DND-41 (cell line): ENCODE results near the gene SLC5A9.

Experiments
- ATAC-seq: fragments of 200-7000 bp; cut with Tn5 transposase; 3 replicates; pipeline ENCODE4 v1.9.1; 2021; ENCODE audit warnings: low read depth; ENCODE audit not compliant: insufficient read depth
- DNase-seq: peaks from one replicate; pipeline ENCODE4 v3.0.0-alpha.2; 2020
- H2AFZ ChIP-seq: 2 replicates; pipeline ENCODE4 v1.6.0; 2012; ENCODE audit warnings: low read depth, low read length
- H3K27ac ChIP-seq: 2 replicates; pipeline ENCODE4 v1.5.1; 2012; ENCODE audit warnings: low read length, inconsistent platforms
- H3K27me3 ChIP-seq: fragments of 200-600 bp; sonication (generic); 2 replicates; pipeline ENCODE4 v1.6.0; 2012; ENCODE audit warnings: low read length, mild to moderate bottlenecking, inconsistent platforms; ENCODE audit not compliant: insufficient read depth, poor library complexity
- H3K36me3 ChIP-seq: 2 replicates; pipeline ENCODE4 v1.5.1; 2012; ENCODE audit warnings: low read length, inconsistent platforms; ENCODE audit not compliant: insufficient read depth
- H3K4me1 ChIP-seq: 2 replicates; pipeline ENCODE4 v1.5.1; 2012; ENCODE audit warnings: mild to moderate bottlenecking, low read length; ENCODE audit not compliant: insufficient read depth
- H3K4me2 ChIP-seq: 2 replicates; pipeline ENCODE4 v1.6.0; 2012; ENCODE audit warnings: mild to moderate bottlenecking, moderate library complexity, low read length, inconsistent platforms; ENCODE audit not compliant: insufficient read depth
- H3K4me3 ChIP-seq, 2 experiments: fragments of 200-600 bp in 1 of 2; shearing (Covaris generic) in 1 of 2; 2 replicates each; pipeline ENCODE4 v1.5.1; 2012 to 2016; ENCODE audit warnings: inconsistent platforms in 2 of 2, low read length in 2 of 2, mild to moderate bottlenecking in 2 of 2, low read depth in 1 of 2, moderate library complexity in 1 of 2
- H3K79me2 ChIP-seq: 2 replicates; pipeline ENCODE4 v1.6.0; 2012; ENCODE audit warnings: low read length, inconsistent platforms; ENCODE audit not compliant: insufficient read depth
- H3K9ac ChIP-seq: 2 replicates; pipeline ENCODE4 v1.6.0; 2012; ENCODE audit warnings: low read depth, mild to moderate bottlenecking, inconsistent platforms, low read length, moderate library complexity
- H3K9me3 ChIP-seq: 2 replicates; pipeline ENCODE4 v1.5.1; 2012; ENCODE audit warnings: low read length, moderate library complexity, mild to moderate bottlenecking, inconsistent platforms; ENCODE audit not compliant: insufficient read depth, severe bottlenecking
- H4K20me1 ChIP-seq: 2 replicates; pipeline ENCODE4 v1.6.0; 2012; ENCODE audit warnings: low read length; ENCODE audit not compliant: insufficient read depth
- EZH2 ChIP-seq: IDR thresholded peaks from 3 replicates; pipeline ENCODE4 v1.6.1; 2012; ENCODE audit warnings: borderline replicate concordance, low read depth, mild to moderate bottlenecking, moderate library complexity, low read length, inconsistent platforms; ENCODE audit not compliant: severe bottlenecking
- TF ChIP-seq, protein P1 (sequence below): IDR thresholded peaks from 2 replicates; pipeline ENCODE4 v1.5.1; 2012; ENCODE audit warnings: borderline replicate concordance, low read length, moderate library complexity, mild to moderate bottlenecking; ENCODE audit not compliant: poor library complexity, severe bottlenecking; ENCODE audit errors: extremely low read depth

SLC5A9 gene

DNA sequence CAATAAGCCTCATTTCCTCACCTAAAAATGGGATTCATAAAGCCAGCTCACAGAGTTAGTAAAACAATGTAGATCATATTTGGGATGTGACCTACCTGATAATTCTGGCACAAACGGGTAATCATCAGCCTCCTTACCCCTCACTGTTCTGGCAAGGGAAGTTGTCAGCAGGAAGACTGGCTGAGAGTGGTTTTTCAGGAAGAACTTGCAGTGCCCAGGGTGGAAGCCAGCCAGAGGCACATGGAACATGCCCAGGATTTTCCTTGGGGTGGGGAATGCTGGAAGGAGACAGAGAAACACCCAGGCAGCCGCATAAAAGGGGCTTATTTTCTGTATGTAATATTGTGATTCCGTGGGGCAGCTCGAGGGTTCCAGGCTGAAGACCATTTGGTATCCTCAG, 7.7 kb upstream of the SLC5A9 start:
- no peaks in the 10 kb centered on the region for H3K4me1 ChIP-seq
- no peaks in the 10 kb centered on the region for H3K27me3 ChIP-seq
- no peak for TF ChIP-seq EZH2
- TF ChIP-seq, protein P1, sequence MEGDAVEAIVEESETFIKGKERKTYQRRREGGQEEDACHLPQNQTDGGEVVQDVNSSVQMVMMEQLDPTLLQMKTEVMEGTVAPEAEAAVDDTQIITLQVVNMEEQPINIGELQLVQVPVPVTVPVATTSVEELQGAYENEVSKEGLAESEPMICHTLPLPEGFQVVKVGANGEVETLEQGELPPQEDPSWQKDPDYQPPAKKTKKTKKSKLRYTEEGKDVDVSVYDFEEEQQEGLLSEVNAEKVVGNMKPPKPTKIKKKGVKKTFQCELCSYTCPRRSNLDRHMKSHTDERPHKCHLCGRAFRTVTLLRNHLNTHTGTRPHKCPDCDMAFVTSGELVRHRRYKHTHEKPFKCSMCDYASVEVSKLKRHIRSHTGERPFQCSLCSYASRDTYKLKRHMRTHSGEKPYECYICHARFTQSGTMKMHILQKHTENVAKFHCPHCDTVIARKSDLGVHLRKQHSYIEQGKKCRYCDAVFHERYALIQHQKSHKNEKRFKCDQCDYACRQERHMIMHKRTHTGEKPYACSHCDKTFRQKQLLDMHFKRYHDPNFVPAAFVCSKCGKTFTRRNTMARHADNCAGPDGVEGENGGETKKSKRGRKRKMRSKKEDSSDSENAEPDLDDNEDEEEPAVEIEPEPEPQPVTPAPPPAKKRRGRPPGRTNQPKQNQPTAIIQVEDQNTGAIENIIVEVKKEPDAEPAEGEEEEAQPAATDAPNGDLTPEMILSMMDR: no peak
- no peak for ATAC-seq
- H3K9ac ChIP-seq: no peak overlapping the region
- H3K27ac ChIP-seq: no peak overlapping the region
- DNase-seq: no peak
- no peaks in the 10 kb centered on the region for H3K79me2 ChIP-seq
- H4K20me1 ChIP-seq: no peaks in the 10 kb centered on the region; the same call in 1 of the 2 replicates
- H3K4me2 ChIP-seq: no peak overlapping the region
- no peak overlapping the region for H2AFZ ChIP-seq
- no peak overlapping the region for H3K4me3 ChIP-seq
- no peaks in the 10 kb centered on the region for H3K9me3 ChIP-seq
- H3K36me3 ChIP-seq: no peaks in the 10 kb centered on the region

DNA sequence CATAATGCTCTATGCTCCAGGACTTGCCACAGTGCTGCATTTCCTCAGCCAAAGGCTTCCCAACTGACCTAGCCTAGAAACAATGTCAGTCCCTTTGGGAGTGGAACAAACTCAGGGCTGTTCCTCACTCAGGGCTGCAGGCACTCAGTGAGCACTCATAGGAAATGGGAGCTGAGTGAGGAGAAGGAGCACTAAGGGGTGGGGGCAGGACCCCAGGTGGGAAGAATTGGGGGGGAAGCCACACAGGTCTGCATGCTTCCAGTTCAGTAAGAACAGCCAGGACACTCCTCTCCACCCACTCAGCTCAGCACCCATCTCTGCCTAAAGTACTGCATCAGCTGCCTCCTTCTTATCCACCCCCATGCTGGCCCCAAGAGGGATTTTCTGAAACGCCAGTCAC, 7.3 kb upstream of the SLC5A9 start:
- no peaks in the 10 kb centered on the region for H3K9me3 ChIP-seq
- ATAC-seq: no peak
- no peaks in the 10 kb centered on the region; the same call in 1 of the 2 replicates for H4K20me1 ChIP-seq
- H3K27ac ChIP-seq: no peak overlapping the region
- H3K36me3 ChIP-seq: no peaks in the 10 kb centered on the region
- DNase-seq: no peak
- H3K4me1 ChIP-seq: no peaks in the 10 kb centered on the region
- no peak overlapping the region for H3K4me3 ChIP-seq
- no peak overlapping the region for H3K4me2 ChIP-seq
- no peak overlapping the region for H2AFZ ChIP-seq
- TF ChIP-seq EZH2: no peak
- TF ChIP-seq, protein P1: no peak
- no peaks in the 10 kb centered on the region for H3K27me3 ChIP-seq
- no peak overlapping the region for H3K9ac ChIP-seq
- no peaks in the 10 kb centered on the region for H3K79me2 ChIP-seq

- no peaks in the 10 kb centered on the region for H3K79me2 ChIP-seq
- no peak overlapping the region for H2AFZ ChIP-seq
- no peak overlapping the region for H3K9ac ChIP-seq
- DNase-seq (no peak), ATAC-seq (no peak)
- no peaks in the 10 kb centered on the region for H3K4me1 ChIP-seq
- H3K27ac ChIP-seq: no peak overlapping the region
- TF ChIP-seq, protein P1: no peak
- TF ChIP-seq EZH2: no peak
- no peaks in the 10 kb centered on the region; the same call in 1 of the 2 replicates for H4K20me1 ChIP-seq
- no peak overlapping the region for H3K4me2 ChIP-seq
- no peaks in the 10 kb centered on the region for H3K36me3 ChIP-seq
- no peaks in the 10 kb centered on the region for H3K9me3 ChIP-seq
- H3K4me3 ChIP-seq: no peak overlapping the region
- H3K27me3 ChIP-seq: no peaks in the 10 kb centered on the region
Observed at GRCh38 chr1:48215889-48216288, 6.6 kb upstream of the SLC5A9 start.

- no peaks in the 10 kb centered on the region for H3K4me1 ChIP-seq
- H3K27ac ChIP-seq: no peak overlapping the region
- no peaks in the 10 kb centered on the region; the same call in 1 of the 2 replicates for H4K20me1 ChIP-seq
- no peaks in the 10 kb centered on the region for H3K79me2 ChIP-seq
- TF ChIP-seq, protein P1: no peak
- no peak for TF ChIP-seq EZH2
- no peak for DNase-seq
- no peaks in the 10 kb centered on the region for H3K36me3 ChIP-seq
- H3K4me2 ChIP-seq: no peak overlapping the region
- no peak overlapping the region for H3K9ac ChIP-seq
- H2AFZ ChIP-seq: no peak overlapping the region
- H3K9me3 ChIP-seq: no peaks in the 10 kb centered on the region
- no peaks in the 10 kb centered on the region for H3K27me3 ChIP-seq
- no peak overlapping the region for H3K4me3 ChIP-seq
- ATAC-seq: no peak
Observed at GRCh38 chr1:48216313-48216712, 6.2 kb upstream of the SLC5A9 start.
